RCC 7860 (cell line): ENCODE measurements around the gene IL3.

Experiments used
- DNase-seq: peaks from one replicate; pipeline ENCODE4 v3.0.0-alpha.2; 2015; ENCODE audit warnings: low spot score
- FAIRE-seq: peaks from 2 replicates; lab custom pipeline; 2012; peaks lifted over from hg19 to GRCh38; lab: Jason Lieb, UNC

IL3 gene

GRCh38 chr5:132110195-132110594 lies 49.7 kb downstream of the IL3 start:
- no peak for FAIRE-seq
- no peak for DNase-seq

DNA sequence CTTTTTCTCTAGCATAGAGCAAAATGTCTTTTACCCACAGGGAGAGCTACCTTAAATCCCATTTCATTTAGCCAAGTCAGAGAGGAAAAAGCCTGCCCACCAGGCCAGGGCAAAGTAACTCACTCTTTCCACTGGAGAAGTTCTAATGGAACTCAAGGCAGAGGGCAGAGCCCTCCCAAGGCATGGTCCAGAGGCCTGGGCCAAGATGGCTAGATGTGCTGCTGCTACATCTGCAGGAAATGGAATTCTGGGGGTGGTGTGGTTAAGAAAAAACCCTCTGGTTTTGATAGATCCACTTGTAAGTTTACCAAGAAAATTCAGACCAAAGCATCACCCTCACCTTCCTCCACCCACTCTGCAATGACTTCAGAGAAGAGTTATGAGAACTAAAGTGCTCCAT lies 50.5 kb downstream of the IL3 start:
- DNase-seq (no peak), FAIRE-seq (no peak)

DNA sequence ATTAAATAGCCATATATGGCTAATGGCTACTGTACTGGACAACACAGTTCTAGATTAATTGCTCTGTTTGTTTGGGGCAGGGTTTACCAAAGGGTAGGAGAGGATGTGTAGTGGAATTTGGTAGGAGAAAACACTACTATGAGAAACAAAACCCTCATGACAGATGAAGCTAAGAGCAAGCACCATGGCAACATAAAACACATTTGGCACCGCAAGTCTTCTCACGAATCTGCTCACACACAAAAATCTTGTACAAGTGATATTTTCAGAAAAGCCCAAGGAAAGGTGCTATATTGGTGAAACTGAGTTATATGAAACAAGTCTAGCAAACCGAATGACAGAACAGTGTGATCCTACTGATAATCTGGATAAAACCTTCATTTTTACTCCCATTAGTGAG lies 51.7 kb downstream of the IL3 start:
- FAIRE-seq (no peak), DNase-seq (no peak)
